HCT116 (cell line): ENCODE data around the gene KRCC1.

ENCODE experiments used
- ATF3 ChIP-seq: IDR thresholded peaks from 2 replicates; pipeline ENCODE4 v1.6.1; 2012
- CBX3 ChIP-seq: IDR thresholded peaks from 2 replicates; pipeline ENCODE4 v1.6.1; 2012; ENCODE audit warnings: low read depth
- CEBPB ChIP-seq: IDR thresholded peaks from 2 replicates; pipeline ENCODE4 v1.6.1; 2012; ENCODE audit warnings: low read depth
- CTCF ChIP-seq, 3 experiments: fragments of 200-600 bp in 1 of 3; sonication (generic) in 1 of 3; IDR thresholded peaks in 2 of 3; conservative IDR thresholded peaks in 1 of 3; 2 replicates each; pipeline ENCODE4 v1.5.1; 2012 to 2017; ENCODE audit warnings: low read depth in 2 of 3, low read length in 2 of 3, antibody characterized with exemption in 1 of 3, borderline replicate concordance in 1 of 3, control low read depth in 1 of 3, mild to moderate bottlenecking in 1 of 3, mixed read lengths in 1 of 3, mixed run types in 1 of 3, moderate library complexity in 1 of 3; ENCODE audit not compliant: insufficient read depth in 1 of 3
- EZH2 ChIP-seq: fragments of 200-600 bp; sonication (generic); IDR thresholded peaks from 2 replicates; pipeline ENCODE4 v1.6.1; 2017; ENCODE audit warnings: antibody characterized with exemption, mixed run types
- EZH2phosphoT487 ChIP-seq: fragments of 200-600 bp; IDR thresholded peaks from 2 replicates; pipeline ENCODE4 v1.6.1; 2018; ENCODE audit warnings: antibody characterized with exemption, borderline replicate concordance
- MAX ChIP-seq: IDR thresholded peaks from 2 replicates; pipeline ENCODE4 v1.6.1; 2012
- POLR2A ChIP-seq: IDR thresholded peaks from 2 replicates; pipeline ENCODE4 v1.7.0; 2011; ENCODE audit warnings: borderline replicate concordance; ENCODE audit not compliant: insufficient read depth, insufficient read length; ENCODE audit errors: extremely low read depth
- POLR2AphosphoS5 ChIP-seq: IDR thresholded peaks from 2 replicates; pipeline ENCODE4 v1.6.1; 2011; ENCODE audit warnings: mild to moderate bottlenecking, low read depth, low read length, moderate library complexity
- RAD21 ChIP-seq: IDR thresholded peaks from 2 replicates; pipeline ENCODE4 v1.6.1; 2012; ENCODE audit warnings: low read depth, mild to moderate bottlenecking
- SIN3A ChIP-seq: IDR thresholded peaks from 2 replicates; pipeline ENCODE4 v1.6.1; 2012; ENCODE audit warnings: low read depth
- YY1 ChIP-seq: IDR thresholded peaks from 2 replicates; pipeline ENCODE4 v1.6.1; 2011; ENCODE audit warnings: low read length, low read depth, moderate library complexity, mild to moderate bottlenecking; ENCODE audit not compliant: insufficient replicate concordance; ENCODE audit errors: extremely low read depth
- ZBTB33 ChIP-seq: IDR thresholded peaks from 2 replicates; pipeline ENCODE4 v1.6.1; 2011; ENCODE audit warnings: mild to moderate bottlenecking, low read length, moderate library complexity; ENCODE audit not compliant: insufficient replicate concordance; ENCODE audit errors: extremely low read depth

- TF ChIP-seq CTCF (IDR thresholded peaks at IDR 0.05 in 2 of 3, conservative IDR thresholded peaks at IDR 0.05 in 1 of 3; ENCODE audit: borderline replicate concordance in 1 of 3, insufficient read depth in 1 of 3, low read depth in 2 of 3, low read length in 2 of 3) (no peak), CBX3 (no peak), MAX (no peak), POLR2A (no peak), SIN3A (no peak), YY1 (no peak), EZH2phosphoT487 (no peak), EZH2 (no peak), ATF3 (no peak), RAD21 (no peak), CEBPB (no peak), POLR2AphosphoS5 (no peak), ZBTB33 (no peak)
Measured at GRCh38 chr2:88053296-88053695, 2.3 kb downstream of the KRCC1 start.
